ENCODE measurements around the gene PEX5L. TPM values are rescaled to one million over a fixed set of nuclear protein-coding genes. Genes with fewer than 3 reads are reported as not detected.

Gene PEX5L
- total and polyA plus RNA-seq, 8 donors, result 0.08 to 2.4 TPM; not detected in 6

DNA sequence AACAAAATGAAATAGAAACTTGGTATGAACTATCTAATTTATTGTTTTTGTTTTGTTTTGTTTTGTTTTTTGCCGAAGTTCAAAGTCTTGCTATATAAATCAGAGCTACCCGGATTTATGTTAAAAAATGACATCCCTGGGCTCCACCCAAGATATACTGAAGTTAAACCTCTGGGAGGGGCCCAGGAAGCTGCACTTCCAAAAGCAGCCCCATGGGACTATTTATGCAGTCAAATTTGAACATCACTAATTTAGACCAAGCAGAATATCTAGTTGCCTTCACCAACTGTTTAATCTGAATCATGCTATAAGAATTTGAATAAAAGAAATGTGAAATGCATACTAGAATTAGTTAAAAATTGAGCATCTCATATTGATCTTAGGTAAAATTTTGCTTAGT, 32.2 kb downstream of the PEX5L start:
- intact Hi-C loops (cut with DNase I; ENCODE audit: low total_unique reads), result no loop called here
- no peak for DNase-seq
- Histone ChIP-seq H3K4me1 (no peaks in the 10 kb centered on the region), H3K9me3 (peaks cover 6 to 27% (median 19%) of the 10 kb centered on the region in 4 donors), H3K36me3 (no peaks in the 10 kb centered on the region), H3K27me3 (no peaks in the 10 kb centered on the region), H3K4me3 (no peak overlapping the region), H3K27ac (no peak overlapping the region)
- TF ChIP-seq POLR2A (IDR thresholded peaks at IDR 0.05) (no peak), POLR2AphosphoS5 (IDR thresholded peaks at IDR 0.05) (no peak), EP300 (IDR thresholded peaks at IDR 0.05) (no peak)
- TF ChIP-seq, protein P1, sequence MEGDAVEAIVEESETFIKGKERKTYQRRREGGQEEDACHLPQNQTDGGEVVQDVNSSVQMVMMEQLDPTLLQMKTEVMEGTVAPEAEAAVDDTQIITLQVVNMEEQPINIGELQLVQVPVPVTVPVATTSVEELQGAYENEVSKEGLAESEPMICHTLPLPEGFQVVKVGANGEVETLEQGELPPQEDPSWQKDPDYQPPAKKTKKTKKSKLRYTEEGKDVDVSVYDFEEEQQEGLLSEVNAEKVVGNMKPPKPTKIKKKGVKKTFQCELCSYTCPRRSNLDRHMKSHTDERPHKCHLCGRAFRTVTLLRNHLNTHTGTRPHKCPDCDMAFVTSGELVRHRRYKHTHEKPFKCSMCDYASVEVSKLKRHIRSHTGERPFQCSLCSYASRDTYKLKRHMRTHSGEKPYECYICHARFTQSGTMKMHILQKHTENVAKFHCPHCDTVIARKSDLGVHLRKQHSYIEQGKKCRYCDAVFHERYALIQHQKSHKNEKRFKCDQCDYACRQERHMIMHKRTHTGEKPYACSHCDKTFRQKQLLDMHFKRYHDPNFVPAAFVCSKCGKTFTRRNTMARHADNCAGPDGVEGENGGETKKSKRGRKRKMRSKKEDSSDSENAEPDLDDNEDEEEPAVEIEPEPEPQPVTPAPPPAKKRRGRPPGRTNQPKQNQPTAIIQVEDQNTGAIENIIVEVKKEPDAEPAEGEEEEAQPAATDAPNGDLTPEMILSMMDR (IDR thresholded peaks at IDR 0.05), result no peak
- WGBS, 5 donors, result 84 to 90% (median 89%) methylated on average over 2 of the region's 2 CpGs

DNA sequence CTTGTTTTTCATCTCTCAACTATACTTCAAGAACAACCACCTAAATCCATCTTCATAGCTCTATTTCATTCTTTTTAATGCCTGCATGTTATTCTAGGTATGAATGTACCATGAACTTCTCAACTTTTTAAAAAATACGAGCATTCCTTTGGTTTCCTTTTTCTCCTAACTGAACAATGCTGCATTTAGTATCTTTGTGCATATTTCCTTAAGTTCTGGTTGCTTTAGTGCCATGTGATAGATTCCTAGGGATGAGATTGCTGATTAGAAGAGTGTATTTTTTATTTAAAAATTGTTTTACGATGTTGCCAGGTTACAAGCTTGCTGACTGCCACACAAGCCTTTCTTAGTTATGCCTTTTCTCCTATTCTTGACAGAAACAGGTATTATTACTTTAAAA, 34.7 kb downstream of the PEX5L start:
- H3K4me3 ChIP-seq, result no peak overlapping the region
- intact Hi-C loops (cut with DNase I; ENCODE audit: low total_unique reads), result no loop called here
- H3K27ac ChIP-seq, result no peak overlapping the region
- H3K4me1 ChIP-seq, result no peaks in the 10 kb centered on the region
- 69 to 81% (median 74%) methylated on average over 2 of the region's 2 CpGs for WGBS, 5 donors
- no peaks in the 10 kb centered on the region for H3K36me3 ChIP-seq
- no peak for TF ChIP-seq POLR2AphosphoS5 (IDR thresholded peaks at IDR 0.05)
- no peaks in the 10 kb centered on the region for H3K27me3 ChIP-seq
- DNase-seq, result no peak
- peaks cover 0 to 7% (median under 1%) of the 10 kb centered on the region in 4 donors for H3K9me3 ChIP-seq

DNA sequence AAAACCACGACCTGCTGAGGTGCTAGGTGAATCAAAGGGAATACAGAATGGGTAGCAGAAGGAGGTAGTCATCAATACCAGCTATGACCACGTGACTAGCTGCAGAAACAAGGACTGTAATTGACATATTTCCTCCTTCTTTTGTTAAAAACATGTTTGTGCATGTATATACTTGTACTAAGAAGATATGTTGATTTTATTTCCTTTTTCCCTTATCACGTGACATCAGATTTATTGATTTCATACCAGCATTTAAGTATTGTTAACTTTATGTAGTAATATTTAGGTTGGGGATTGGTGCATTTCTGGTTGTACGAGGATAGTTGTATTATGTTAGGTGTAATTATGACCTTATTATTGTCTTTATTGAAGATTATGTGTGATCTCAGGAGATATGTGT, 36.2 kb downstream of the PEX5L start:
- H3K9me3 ChIP-seq, result peaks cover 0 to 9% (median 4%) of the 10 kb centered on the region in 4 donors
- H3K27me3 ChIP-seq, result no peaks in the 10 kb centered on the region
- H3K27ac ChIP-seq, result no peak overlapping the region
- no peak for TF ChIP-seq POLR2A (IDR thresholded peaks at IDR 0.05)
- no peak for TF ChIP-seq EP300 (IDR thresholded peaks at IDR 0.05)
- no peak for TF ChIP-seq POLR2AphosphoS5 (IDR thresholded peaks at IDR 0.05)
- TF ChIP-seq, protein P1 (IDR thresholded peaks at IDR 0.05), result no peak
- 64 to 75% (median 66%) methylated on average over 4 of the region's 4 CpGs for WGBS, 5 donors
- H3K4me1 ChIP-seq, result no peaks in the 10 kb centered on the region
- DNase-seq, result no peak
- no peaks in the 10 kb centered on the region for H3K36me3 ChIP-seq
- intact Hi-C loops (cut with DNase I; ENCODE audit: low total_unique reads), result no loop called here
- no peak overlapping the region for H3K4me3 ChIP-seq

DNA sequence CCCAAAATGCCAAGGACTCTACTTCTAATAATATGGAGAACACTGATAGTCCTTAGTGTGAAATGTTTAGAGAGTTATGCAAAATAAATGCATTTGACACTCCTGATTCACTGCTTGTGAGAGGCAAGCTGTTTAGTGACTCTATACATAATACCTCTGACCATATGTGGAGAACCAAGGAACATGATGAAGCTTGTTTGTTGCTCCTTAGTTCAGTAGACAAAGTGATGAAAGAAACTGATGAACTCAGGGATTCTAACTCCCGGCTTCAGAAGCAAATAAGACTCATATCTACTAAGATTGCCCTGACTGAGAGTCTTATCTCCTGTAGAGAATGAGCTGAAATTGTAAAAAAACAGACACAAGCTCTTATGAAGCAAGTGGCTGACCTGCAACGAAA, 41.3 kb downstream of the PEX5L start:
- DNase-seq, result no peak
- Histone ChIP-seq H3K36me3 (no peaks in the 10 kb centered on the region), H3K27me3 (no peaks in the 10 kb centered on the region), H3K9me3 (peaks cover 0 to 9% (median 4%) of the 10 kb centered on the region in 4 donors), H3K27ac (no peak overlapping the region), H3K4me1 (no peaks in the 10 kb centered on the region), H3K4me3 (no peak overlapping the region)
- TF ChIP-seq EP300 (IDR thresholded peaks at IDR 0.05), result no peak
- no peak for TF ChIP-seq POLR2A (IDR thresholded peaks at IDR 0.05)
- no peak for TF ChIP-seq POLR2AphosphoS5 (IDR thresholded peaks at IDR 0.05)
- TF ChIP-seq, protein P1 (IDR thresholded peaks at IDR 0.05), result no peak
- intact Hi-C loops (cut with DNase I; ENCODE audit: low total_unique reads), result no loop called here
- 63 to 79% (median 73%) methylated on average over 2 of the region's 2 CpGs for whole genome bisulfite sequencing, 5 donors

DNA sequence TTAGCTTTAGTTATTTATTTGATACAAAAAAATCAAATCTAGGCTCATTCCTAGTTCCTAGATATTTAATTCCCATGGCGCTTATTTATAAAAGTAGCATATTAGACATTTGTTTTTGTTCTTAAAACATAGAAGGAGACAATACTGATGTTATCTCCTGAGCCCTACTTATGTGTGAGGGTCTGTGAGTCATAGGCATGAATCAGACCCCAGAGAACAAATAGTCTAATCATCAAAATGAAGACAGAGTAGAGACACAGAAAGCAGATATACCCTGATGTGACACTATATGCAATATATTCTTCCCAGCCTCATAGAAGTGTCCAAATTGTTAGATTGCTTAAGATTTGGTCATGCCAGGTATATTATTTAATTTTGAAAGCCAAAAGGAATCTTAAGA, 44.9 kb downstream of the PEX5L start:
- Histone ChIP-seq H3K9me3 (peaks cover 0 to 9% (median 4%) of the 10 kb centered on the region in 4 donors), H3K4me1 (no peaks in the 10 kb centered on the region), H3K4me3 (no peak overlapping the region), H3K27ac (no peak overlapping the region), H3K27me3 (no peaks in the 10 kb centered on the region), H3K36me3 (no peaks in the 10 kb centered on the region)
- TF ChIP-seq, protein P1 (IDR thresholded peaks at IDR 0.05), result no peak
- TF ChIP-seq EP300 (IDR thresholded peaks at IDR 0.05), result no peak
- TF ChIP-seq POLR2AphosphoS5 (IDR thresholded peaks at IDR 0.05), result no peak
- TF ChIP-seq POLR2A (IDR thresholded peaks at IDR 0.05), result no peak
- intact Hi-C loops (cut with DNase I; ENCODE audit: low total_unique reads), result no loop called here
- no peak for DNase-seq
- WGBS, 5 donors, result 81 to 91% (median 85%) methylated on average over 1 of the region's 1 CpG

Measured in stomach (tissue), 9 donors.